Body of pancreas (tissue), 4 donors: ENCODE results near the gene DST.

ENCODE experiments used
- CTCF ChIP-seq, 7 experiments: fragments of 450-650 bp in 4 of 7; fragments of 200-600 bp in 3 of 7; sonication (generic) in 3 of 7; IDR thresholded peaks; one replicate each; pipeline ENCODE4 v1.5.1; 2016 to 2019; ENCODE audit warnings: antibody characterized with exemption in 7 of 7
- POLR2A ChIP-seq, 3 donors: fragments of 450-650 bp; IDR thresholded peaks; one replicate each; pipeline ENCODE4 v1.6.1; 2016; ENCODE audit warnings: antibody characterized with exemption in 3 of 3, mild to moderate bottlenecking in 2 of 3

GRCh38 chr6:56537223-56537770 lies 105.4 kb downstream of the DST start:
- TF ChIP-seq CTCF (IDR thresholded peaks at IDR 0.05): no peak
- no peak for TF ChIP-seq POLR2A (IDR thresholded peaks at IDR 0.05)
